CD4-positive, alpha-beta memory T cell (primary cell): Measurements from ENCODE around the gene LPAR3. TPM values are rescaled to one million over a fixed set of nuclear protein-coding genes. Genes with fewer than 3 reads are reported as not detected.

Experiments used
- CTCF ChIA-PET: fragments of 350-600 bp; sonication (Branson Sonifier 250); formaldehyde crosslinking; loops from one replicate; lab custom pipeline; 2021; ENCODE audit warnings: inconsistent platforms; ENCODE audit not compliant: partially characterized antibody; lab: Charles Lee
- POLR2A ChIA-PET: fragments of 350-600 bp; sonication (Branson Sonifier 250); formaldehyde crosslinking; loops from one replicate; lab custom pipeline; 2021; ENCODE audit not compliant: partially characterized antibody; lab: Charles Lee
- DNase-seq, 5 donors: peaks; one replicate each; pipeline versions ENCODE4 v3.0.0 to v3.0.0-alpha.2; 2020 to 2022; ENCODE audit warnings: mixed read lengths in 1 of 5
- H3K27ac ChIP-seq: one replicate; pipeline ENCODE4 v1.7.0; 2013; ENCODE audit warnings: low read depth, low read length
- H3K27me3 ChIP-seq: 2 replicates; pipeline ENCODE4 v1.7.0; 2013; ENCODE audit warnings: mild to moderate bottlenecking, low read length, moderate library complexity; ENCODE audit not compliant: insufficient read depth
- H3K36me3 ChIP-seq: 2 replicates; pipeline ENCODE4 v1.7.0; 2013; ENCODE audit warnings: mild to moderate bottlenecking, low read length, moderate library complexity; ENCODE audit not compliant: insufficient read depth
- H3K4me1 ChIP-seq: 2 replicates; pipeline ENCODE4 v1.7.0; 2013; ENCODE audit warnings: mild to moderate bottlenecking, low read length, moderate library complexity; ENCODE audit not compliant: insufficient read depth
- H3K4me3 ChIP-seq, 2 donors: one replicate each; pipeline ENCODE4 v1.7.0; 2013; ENCODE audit warnings: low read length in 2 of 2, mild to moderate bottlenecking in 1 of 2
- H3K9me3 ChIP-seq, 2 donors: one replicate each; pipeline ENCODE4 v1.7.0; 2013; ENCODE audit warnings: low read length in 2 of 2, control low read depth in 1 of 2; ENCODE audit not compliant: control insufficient read depth in 1 of 2
- H3K27ac Mint-ChIP-seq, 7 donors: one replicate each; pipeline ENCODE4 v1.8.0; 2020 to 2021; ENCODE audit warnings: mixed read lengths in 7 of 7, mild to moderate bottlenecking in 6 of 7, inconsistent platforms in 3 of 7, moderate library complexity in 3 of 7
- H3K27me3 Mint-ChIP-seq, 2 donors: one replicate each; pipeline ENCODE4 v1.8.0; 2020 to 2021; ENCODE audit warnings: mixed read lengths in 2 of 2
- H3K36me3 Mint-ChIP-seq, 2 donors: one replicate each; pipeline ENCODE4 v1.8.0; 2020 to 2021; ENCODE audit warnings: mixed read lengths in 2 of 2, inconsistent platforms in 1 of 2, mild to moderate bottlenecking in 1 of 2
- H3K4me1 Mint-ChIP-seq, 4 donors: one replicate each; pipeline ENCODE4 v1.8.0; 2020 to 2021; ENCODE audit warnings: mixed read lengths in 4 of 4, mild to moderate bottlenecking in 1 of 4
- H3K4me3 Mint-ChIP-seq, 8 donors: one replicate each; pipeline ENCODE4 v1.8.0; 2020 to 2021; ENCODE audit warnings: mixed read lengths in 8 of 8, mild to moderate bottlenecking in 7 of 8, moderate library complexity in 6 of 8, inconsistent platforms in 3 of 8
- H3K9me3 Mint-ChIP-seq, 8 donors: one replicate each; pipeline ENCODE4 v1.8.0; 2020 to 2021; ENCODE audit warnings: mixed read lengths in 8 of 8, mild to moderate bottlenecking in 5 of 8, inconsistent platforms in 3 of 8, moderate library complexity in 1 of 8
- intact Hi-C: fragments of 100-400 bp; cut with micrococcal nuclease; formaldehyde crosslinking; loops from one replicate; pipeline ENCODE4 v1.15.1; 2023
- polyA plus RNA-seq, 2 donors: library from polyadenylated mRNA; unstranded; fragments of 300-500 nt; fragmentation: Illumina TruSeq; gene quantifications; one replicate each; pipeline ENCODE4 v1.2.3, GENCODE V29; 2021
- total RNA-seq, 2 experiments: library from RNA; stranded (reverse); gene quantifications; one replicate each; pipeline ENCODE4 v1.2.3, GENCODE V29; 2021

The LPAR3 gene
- total and polyA plus RNA-seq, 4 experiments from 2014 or later, result 2.4 to 4.1 (median 3.1) TPM

DNA sequence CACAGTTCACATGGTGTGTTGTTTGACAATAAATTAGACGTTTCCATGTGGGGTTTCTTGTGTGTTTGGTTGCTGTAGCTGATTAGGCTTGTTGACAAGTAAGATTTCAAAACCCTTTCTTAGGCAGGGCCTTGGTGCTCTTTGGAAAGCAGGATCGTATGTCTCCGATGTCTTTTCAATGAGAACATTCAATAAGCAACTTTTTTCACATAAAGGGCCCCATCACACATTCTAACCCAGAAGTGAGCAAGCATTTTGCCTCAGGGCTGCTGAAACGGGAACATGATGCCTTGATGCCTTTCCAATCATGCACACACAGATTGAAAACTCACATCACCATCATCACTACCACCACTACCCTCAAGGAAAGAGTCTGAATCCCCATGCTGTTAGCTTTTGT is 33.1 kb downstream of the LPAR3 start:
- peaks cover 35 to 64% (median 50%) of the 10 kb centered on the region in 4 donors for H3K4me1 Mint-ChIP-seq

DNA sequence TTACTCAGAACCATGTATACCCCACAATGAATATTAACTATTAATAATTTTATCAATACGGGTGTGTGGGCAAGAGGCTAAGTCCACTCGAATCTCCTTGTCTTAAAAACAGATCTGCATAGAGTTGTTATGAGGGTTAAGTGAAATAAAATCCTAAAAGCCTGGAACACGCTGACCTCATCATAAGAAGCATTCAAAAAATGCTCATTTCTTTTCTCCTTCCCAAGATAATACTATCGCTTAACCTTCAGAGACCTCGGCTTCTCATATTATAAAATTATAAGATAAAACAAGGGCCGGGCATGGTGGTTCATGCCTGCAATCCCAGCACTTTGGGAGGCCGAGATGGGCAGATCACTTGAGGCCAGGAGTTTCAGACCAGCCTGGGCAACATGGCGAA is 35.1 kb downstream of the LPAR3 start:
- no peak for DNase-seq
- ChIA-PET POLR2A (no interaction called here), CTCF (no interaction called here)
- Mint-ChIP-seq H3K4me1 (peaks cover 44 to 63% (median 54%) of the 10 kb centered on the region in 4 donors), H3K9me3 (peaks cover 0 to 4% (median 0%) of the 10 kb centered on the region in 8 donors), H3K27me3 (peaks cover 0 to 1% of the 10 kb centered on the region in 2 donors), H3K36me3 (no peaks in the 10 kb centered on the region), H3K27ac (no peak overlapping the region), H3K4me3 (no peak overlapping the region)
- H3K27ac ChIP-seq, result no peak overlapping the region
- no peaks in the 10 kb centered on the region for H3K9me3 ChIP-seq
- no peaks in the 10 kb centered on the region for H3K27me3 ChIP-seq
- peaks cover 40% of the 10 kb centered on the region for H3K4me1 ChIP-seq
- intact Hi-C loops, result no loop called here
- H3K4me3 ChIP-seq, result no peak overlapping the region
- no peaks in the 10 kb centered on the region for H3K36me3 ChIP-seq

More for the DNA sequence above, 33.1 kb downstream of the LPAR3 start:
- Mint-ChIP-seq H3K9me3 (no peaks in the 10 kb centered on the region), H3K4me3 (no peak overlapping the region), H3K27me3 (peaks cover 0 to 1% of the 10 kb centered on the region in 2 donors), H3K27ac (no peak overlapping the region), H3K36me3 (peaks cover 0 to 1% of the 10 kb centered on the region in 2 donors)
- CTCF ChIA-PET, result no interaction called here
- DNase-seq, result no peak
- H3K9me3 ChIP-seq, result no peaks in the 10 kb centered on the region
- no peaks in the 10 kb centered on the region for H3K36me3 ChIP-seq
- POLR2A ChIA-PET, result no interaction called here
- H3K27me3 ChIP-seq, result no peaks in the 10 kb centered on the region
- no peak overlapping the region for H3K27ac ChIP-seq
- H3K4me3 ChIP-seq, result no peak overlapping the region
- peaks cover 37% of the 10 kb centered on the region for H3K4me1 ChIP-seq
- intact Hi-C loops, result loop anchor here (5.0 kb wide), 1 partner anchor 78 kb away; no protein-coding TSS in a partner anchor

GRCh38 chr1:84856726-84857270 is 36.2 kb downstream of the LPAR3 start:
- H3K36me3 Mint-ChIP-seq, result no peaks in the 10 kb centered on the region
- Histone ChIP-seq H3K9me3 (no peaks in the 10 kb centered on the region), H3K36me3 (no peaks in the 10 kb centered on the region), H3K27ac (no peak overlapping the region), H3K4me1 (peaks cover 29% of the 10 kb centered on the region), H3K4me3 (no peak overlapping the region), H3K27me3 (no peaks in the 10 kb centered on the region)
- no peak for DNase-seq
- peaks cover 0 to 1% of the 10 kb centered on the region in 2 donors for H3K27me3 Mint-ChIP-seq
- POLR2A ChIA-PET, result interaction anchor here (0.9 kb wide), 1 partner anchor 8 kb away, joined by 3 read pairs; no protein-coding TSS in a partner anchor
- CTCF ChIA-PET, result no interaction called here
- peaks cover 0 to 4% (median 0%) of the 10 kb centered on the region in 8 donors for H3K9me3 Mint-ChIP-seq
- H3K27ac Mint-ChIP-seq, result peak overlapping the region in 2 of 7 donors; percentile 37 to 52
- no peak overlapping the region for H3K4me3 Mint-ChIP-seq
- H3K4me1 Mint-ChIP-seq, result peaks cover 38 to 55% (median 46%) of the 10 kb centered on the region in 4 donors
- intact Hi-C loops, result no loop called here

- intact Hi-C loops, result loop anchor here (2.0 kb wide), 2 partner anchors 35 to 421 kb away; partner anchors contain the start of gene BCL10
- no peak overlapping the region for H3K4me3 Mint-ChIP-seq
- peaks cover 31 to 47% (median 38%) of the 10 kb centered on the region in 4 donors for H3K4me1 Mint-ChIP-seq
Observed at GRCh38 chr1:84855691-84856630, 37.0 kb downstream of the LPAR3 start.

DNA sequence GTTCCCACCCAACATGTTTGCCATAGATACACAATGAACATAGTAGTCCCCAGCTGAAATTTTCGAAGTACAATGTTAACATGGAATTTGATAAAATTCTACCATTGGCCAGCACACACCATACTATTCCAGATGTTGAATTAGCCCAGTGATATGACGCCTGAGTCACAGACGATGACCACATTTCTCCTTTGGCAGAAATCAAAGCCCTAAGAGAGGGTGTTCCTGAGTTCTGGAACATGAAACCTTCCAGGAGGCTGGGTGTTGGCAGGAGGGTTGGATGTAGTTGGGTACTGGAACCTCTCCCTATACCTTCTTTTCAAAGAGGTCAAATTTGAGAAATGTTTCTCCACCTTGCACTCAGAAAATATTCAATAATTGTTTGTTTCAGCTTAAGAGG is 37.8 kb downstream of the LPAR3 start:
- Histone ChIP-seq H3K36me3 (no peaks in the 10 kb centered on the region), H3K4me1 (peaks cover 20% of the 10 kb centered on the region), H3K4me3 (no peak overlapping the region), H3K9me3 (no peaks in the 10 kb centered on the region), H3K27ac (peak overlapping the region; percentile 31), H3K27me3 (no peaks in the 10 kb centered on the region)
- intact Hi-C loops, result loop anchor here (2.0 kb wide), 2 partner anchors 36 to 422 kb away; partner anchors contain the start of gene BCL10
- peak overlapping the region in 2 of 8 donors; percentile 17 to 75 for H3K4me3 Mint-ChIP-seq
- DNase-seq, result no peak
- ChIA-PET POLR2A (no interaction called here), CTCF (no interaction called here)
- H3K4me1 Mint-ChIP-seq, result peaks cover 29 to 43% (median 35%) of the 10 kb centered on the region in 4 donors
- peaks cover 0 to 1% of the 10 kb centered on the region in 2 donors for H3K27me3 Mint-ChIP-seq
- H3K36me3 Mint-ChIP-seq, result no peaks in the 10 kb centered on the region
- H3K27ac Mint-ChIP-seq, result peak overlapping the region; percentile 86 to 96 (median 93)
- peaks cover 0 to 4% (median 0%) of the 10 kb centered on the region in 8 donors for H3K9me3 Mint-ChIP-seq

More at GRCh38 chr1:84855691-84856630, 37.0 kb downstream of the LPAR3 start:
- H3K27ac Mint-ChIP-seq, result peak overlapping the region in 6 of 7 donors; percentile 45 to 96 (median 90)
- POLR2A ChIA-PET, result interaction anchor here (0.9 kb wide), 1 partner anchor 9 kb away, joined by 3 read pairs; no protein-coding TSS in a partner anchor
- peaks cover 21% of the 10 kb centered on the region for H3K4me1 ChIP-seq
- H3K4me3 ChIP-seq, result no peak overlapping the region
- H3K27me3 ChIP-seq, result no peaks in the 10 kb centered on the region
- no peaks in the 10 kb centered on the region for H3K9me3 ChIP-seq
- H3K27ac ChIP-seq, result no peak overlapping the region
- peaks cover 0 to 1% of the 10 kb centered on the region in 2 donors for H3K27me3 Mint-ChIP-seq
- no peaks in the 10 kb centered on the region for H3K36me3 Mint-ChIP-seq
- H3K36me3 ChIP-seq, result no peaks in the 10 kb centered on the region
- CTCF ChIA-PET, result no interaction called here
- peaks cover 0 to 4% (median 0%) of the 10 kb centered on the region in 8 donors for H3K9me3 Mint-ChIP-seq
- DNase-seq, result no peak

DNA sequence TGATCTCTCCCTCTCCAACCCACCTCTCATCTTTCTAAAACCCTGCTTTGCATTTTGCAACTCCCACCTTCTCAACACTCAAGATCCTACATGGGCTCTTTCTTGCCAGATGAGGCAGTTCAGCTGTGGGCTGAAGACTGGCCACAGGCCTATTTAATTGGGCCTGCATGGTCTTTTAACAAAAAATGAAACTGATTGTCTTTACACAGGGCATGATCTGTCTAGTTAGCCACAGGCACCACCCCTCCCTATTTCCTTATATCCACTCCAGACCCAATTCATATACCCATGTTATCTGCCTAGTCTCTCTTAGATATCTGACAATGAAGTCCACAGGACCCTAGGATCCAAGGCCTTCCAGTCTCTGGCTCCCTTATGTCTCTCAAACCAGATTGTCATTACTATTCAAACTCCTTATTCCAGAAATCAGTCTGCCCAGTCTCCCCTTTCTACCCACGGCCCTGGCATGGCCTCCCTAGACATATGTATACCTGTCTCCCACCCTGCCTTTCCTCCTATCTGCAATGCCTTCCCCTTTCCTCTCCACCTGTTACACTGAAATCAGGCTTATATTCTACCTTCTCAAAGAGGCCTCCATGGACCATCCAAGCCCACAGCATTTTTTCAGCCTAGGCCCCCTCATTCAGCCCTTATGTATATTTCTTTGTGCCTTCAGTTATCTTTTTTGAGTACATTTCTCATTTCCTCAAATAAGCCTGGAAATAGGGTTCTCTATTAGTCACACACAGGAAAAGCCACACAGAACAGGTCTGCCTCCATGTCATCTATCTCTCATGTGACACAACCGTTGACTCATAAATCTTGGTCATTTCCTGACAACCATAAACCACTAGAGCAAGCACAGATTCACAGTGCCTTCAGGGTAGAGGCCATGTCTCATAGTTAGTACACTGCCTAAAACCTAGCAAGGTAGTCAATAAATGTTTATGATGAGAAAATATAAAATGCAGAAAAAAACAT is 39.0 kb downstream of the LPAR3 start:
- Mint-ChIP-seq H3K9me3 (peaks cover 0 to 4% (median 0%) of the 10 kb centered on the region in 8 donors), H3K36me3 (no peaks in the 10 kb centered on the region), H3K27ac (peak overlapping the region; percentile 86 to 96 (median 93)), H3K4me3 (peak overlapping the region in 5 of 8 donors; percentile 7 to 75 (median 27)), H3K4me1 (peaks cover 26 to 37% (median 31%) of the 10 kb centered on the region in 4 donors), H3K27me3 (peaks cover 0 to 1% of the 10 kb centered on the region in 2 donors)
- H3K4me1 ChIP-seq, result peaks cover 20% of the 10 kb centered on the region
- peak overlapping the region; percentile 48 for H3K27ac ChIP-seq
- intact Hi-C loops, result loop anchor here (1.0 to 5.0 kb wide), 5 partner anchors 8 to 1543 kb away; partner anchors contain the start of genes BCL10, MCOLN2 and ODF2L
- ChIA-PET POLR2A (no interaction called here), CTCF (interaction anchor here (1.0 kb wide), 1 partner anchor 406 kb away, joined by 5 read pairs; the partner anchor contains the start of gene C1orf52)
- H3K36me3 ChIP-seq, result no peaks in the 10 kb centered on the region
- H3K27me3 ChIP-seq, result no peaks in the 10 kb centered on the region
- H3K4me3 ChIP-seq, result no peak overlapping the region
- H3K9me3 ChIP-seq, result no peaks in the 10 kb centered on the region
- peak; percentile 58 to 77 (median 64) for DNase-seq
